Transverse colon (tissue), 3 donors: Measurements from ENCODE around the gene CNTN3.

ENCODE experiments used
- CTCF ChIP-seq, 5 experiments: fragments of 200-600 bp in 3 of 5; fragments of 450-650 bp in 2 of 5; sonication (generic) in 3 of 5; IDR thresholded peaks; 1 replicate in 2 of 5; 2 replicates in 3 of 5; pipeline ENCODE4 v1.5.1; 2016 to 2017; ENCODE audit warnings: antibody characterized with exemption in 5 of 5, inconsistent platforms in 3 of 5, mild to moderate bottlenecking in 2 of 5, moderate library complexity in 1 of 5
- EP300 ChIP-seq: sonication (generic); formaldehyde crosslinking; IDR thresholded peaks from one replicate; pipeline ENCODE4 v1.6.1; 2017; ENCODE audit warnings: antibody characterized with exemption, low read depth
- POLR2A ChIP-seq: fragments of 450-650 bp; IDR thresholded peaks from one replicate; pipeline ENCODE4 v1.6.1; 2016; ENCODE audit warnings: antibody characterized with exemption, mild to moderate bottlenecking, moderate library complexity

- no peak for TF ChIP-seq POLR2A
- TF ChIP-seq CTCF (IDR thresholded peaks at IDR 0.05) = no peak
- no peak for TF ChIP-seq EP300
Observed at GRCh38 chr3:74621581-74621980, 7.1 kb upstream of the CNTN3 start.
